Neural cell (in vitro differentiated cells): ENCODE data around the gene CCDC24. TPM values are rescaled to one million over a fixed set of nuclear protein-coding genes. Genes with fewer than 3 reads are reported as not detected.

Source experiments
- H2AFZ ChIP-seq: fragments of 200-600, 300-800 bp; sonication (generic), shearing (Covaris generic); 2 replicates; pipeline ENCODE4 v1.6.0; 2014; ENCODE audit warnings: low read depth, mild to moderate bottlenecking, antibody characterized with exemption, low read length, moderate library complexity
- H3F3A ChIP-seq: fragments of 200-600 bp; shearing (Covaris generic); 2 replicates; pipeline ENCODE4 v1.6.1; 2016; ENCODE audit warnings: mild to moderate bottlenecking, moderate library complexity, mixed read lengths, antibody characterized with exemption, low read length; ENCODE audit not compliant: insufficient read depth, poor library complexity, severe bottlenecking
- H3K27ac ChIP-seq: fragments of 200-600, 300-800 bp; sonication (generic), shearing (Covaris generic); 2 replicates; pipeline ENCODE4 v1.5.1; 2014; ENCODE audit warnings: mild to moderate bottlenecking, low read length, moderate library complexity
- H3K27me3 ChIP-seq: fragments of 300-800, 200-600 bp; sonication (generic), shearing (Covaris generic); 2 replicates; pipeline ENCODE4 v1.6.0; 2014; ENCODE audit warnings: mild to moderate bottlenecking, low read depth, low read length, moderate library complexity; ENCODE audit not compliant: insufficient read depth
- H3K36me3 ChIP-seq: fragments of 300-800, 200-600 bp; sonication (generic), shearing (Covaris generic); 2 replicates; pipeline ENCODE4 v1.5.1; 2014; ENCODE audit warnings: mild to moderate bottlenecking, antibody characterized with exemption, low read length, moderate library complexity; ENCODE audit not compliant: insufficient read depth
- H3K4me2 ChIP-seq: fragments of 300-800, 200-600 bp; sonication (generic), shearing (Covaris generic); 2 replicates; pipeline ENCODE4 v1.6.0; 2014; ENCODE audit warnings: mild to moderate bottlenecking, low read length
- H3K4me3 ChIP-seq: fragments of 300-800, 200-600 bp; sonication (generic), shearing (Covaris generic); 2 replicates; pipeline ENCODE4 v1.5.1; 2014; ENCODE audit warnings: mild to moderate bottlenecking, low read length, moderate library complexity
- H3K79me2 ChIP-seq: fragments of 200-600 bp; shearing (Covaris generic); replicated peaks from 2 replicates; pipeline ENCODE4 v1.6.0; 2014; ENCODE audit warnings: mild to moderate bottlenecking, low read length, moderate library complexity; ENCODE audit not compliant: insufficient read depth
- H3K9ac ChIP-seq: fragments of 300-800, 200-600 bp; sonication (generic), shearing (Covaris generic); 2 replicates; pipeline ENCODE4 v1.6.1; 2016; ENCODE audit warnings: mild to moderate bottlenecking, low read length, mixed read lengths
- H3K9me2 ChIP-seq: fragments of 200-600 bp; shearing (Covaris generic); 2 replicates; pipeline ENCODE4 v1.6.1; 2016; ENCODE audit warnings: mild to moderate bottlenecking, low read length, mixed read lengths; ENCODE audit not compliant: insufficient read depth
- H3K9me3 ChIP-seq: fragments of 200-600, 300-800 bp; sonication (generic), shearing (Covaris generic); 2 replicates; pipeline ENCODE4 v1.6.1; 2016; ENCODE audit warnings: mild to moderate bottlenecking, mixed run types, low read length, moderate library complexity, mixed read lengths
- H4K20me1 ChIP-seq: fragments of 200-600 bp; shearing (Covaris generic); 2 replicates; pipeline ENCODE4 v1.6.1; 2016; ENCODE audit warnings: mild to moderate bottlenecking, mixed run types; ENCODE audit not compliant: insufficient read depth
- CTCF ChIP-seq: fragments of 450-650 bp; IDR thresholded peaks from 2 replicates; pipeline ENCODE4 v1.5.1; 2014; ENCODE audit warnings: antibody characterized with exemption, mild to moderate bottlenecking, moderate library complexity; ENCODE audit not compliant: poor library complexity, severe bottlenecking
- EP300 ChIP-seq: fragments of 450-650 bp; conservative IDR thresholded peaks from 2 replicates; pipeline ENCODE4 v1.6.1; 2014; ENCODE audit warnings: antibody characterized with exemption, mild to moderate bottlenecking, moderate library complexity; ENCODE audit not compliant: poor library complexity, severe bottlenecking
- EZH2 ChIP-seq: fragments of 200-600, 300-800 bp; shearing (Covaris generic), sonication (generic); IDR thresholded peaks from 2 replicates; pipeline ENCODE4 v1.6.1; 2014; ENCODE audit warnings: antibody characterized with exemption, low read length, borderline replicate concordance, mild to moderate bottlenecking; ENCODE audit not compliant: insufficient read depth, poor library complexity, severe bottlenecking
- MXI1 ChIP-seq: fragments of 450-650 bp; conservative IDR thresholded peaks from 2 replicates; pipeline ENCODE4 v1.6.1; 2014; ENCODE audit warnings: antibody characterized with exemption, mild to moderate bottlenecking; ENCODE audit not compliant: poor library complexity, severe bottlenecking
- POLR2AphosphoS5 ChIP-seq: IDR thresholded peaks from 2 replicates; pipeline ENCODE4 v1.6.1; 2012
- RAD21 ChIP-seq: fragments of 450-650 bp; conservative IDR thresholded peaks from 2 replicates; pipeline ENCODE4 v1.6.1; 2014; ENCODE audit warnings: antibody characterized with exemption, mild to moderate bottlenecking, moderate library complexity
- REST ChIP-seq: IDR thresholded peaks from 2 replicates; pipeline ENCODE4 v1.6.1; 2012; ENCODE audit warnings: borderline replicate concordance
- SMC3 ChIP-seq: fragments of 450-650 bp; conservative IDR thresholded peaks from 2 replicates; pipeline ENCODE4 v1.6.1; 2014; ENCODE audit warnings: antibody characterized with exemption, mild to moderate bottlenecking, moderate library complexity; ENCODE audit not compliant: poor library complexity
- TAF1 ChIP-seq: IDR thresholded peaks from 2 replicates; pipeline ENCODE4 v1.6.1; 2012; ENCODE audit warnings: low read depth
- polyA plus RNA-seq: library from polyadenylated mRNA; depleted of rRNA; stranded (reverse); fragments of >200 nt; gene quantifications from 2 replicates; pipeline ENCODE4 v1.2.3, GENCODE V29; 2014

CCDC24 gene
- polyA plus RNA-seq, 1 donor from 2014 or later: 16.5 TPM

- H3K9me3 ChIP-seq: no peaks in the 10 kb centered on the region
- H3F3A ChIP-seq: no peaks in the 10 kb centered on the region
- no peaks in the 10 kb centered on the region for H3K79me2 ChIP-seq
- no peak for TF ChIP-seq EP300
- TF ChIP-seq REST: no peak
- TF ChIP-seq RAD21: no peak
- H3K36me3 ChIP-seq: no peaks in the 10 kb centered on the region
- H3K4me3 ChIP-seq: no peak overlapping the region
- H3K9ac ChIP-seq: no peak overlapping the region
- H4K20me1 ChIP-seq: no peaks in the 10 kb centered on the region
- no peaks in the 10 kb centered on the region for H3K27me3 ChIP-seq
- H3K4me2 ChIP-seq: no peak overlapping the region
- H2AFZ ChIP-seq: no peak overlapping the region
- no peak overlapping the region for H3K27ac ChIP-seq
- no peaks in the 10 kb centered on the region for H3K9me2 ChIP-seq
Measured at GRCh38 chr1:44034423-44034822, 43.0 kb downstream of the CCDC24 start.

GRCh38 chr1:44034976-44035716 is 43.7 kb downstream of the CCDC24 start:
- Histone ChIP-seq H3K9ac (no peak overlapping the region), H3F3A (no peaks in the 10 kb centered on the region)

More at GRCh38 chr1:44034976-44035716, 43.7 kb downstream of the CCDC24 start:
- no peaks in the 10 kb centered on the region for H4K20me1 ChIP-seq
- no peak for TF ChIP-seq RAD21
- TF ChIP-seq POLR2AphosphoS5: no peak
- no peak for TF ChIP-seq CTCF
- no peak for TF ChIP-seq EZH2
- no peak for TF ChIP-seq TAF1
- TF ChIP-seq EP300: no peak
- TF ChIP-seq SMC3: no peak
- no peak for TF ChIP-seq REST
- no peak for TF ChIP-seq MXI1
- H3K79me2 ChIP-seq: no peaks in the 10 kb centered on the region
- no peaks in the 10 kb centered on the region for H3K36me3 ChIP-seq
- H3K4me3 ChIP-seq: no peak overlapping the region
- H2AFZ ChIP-seq: no peak overlapping the region
- H3K9me2 ChIP-seq: no peaks in the 10 kb centered on the region
- H3K4me2 ChIP-seq: no peak overlapping the region
- no peak overlapping the region for H3K27ac ChIP-seq
- no peaks in the 10 kb centered on the region for H3K9me3 ChIP-seq
- H3K27me3 ChIP-seq: no peaks in the 10 kb centered on the region
